ENCODE measurements around the gene ERLIN1. TPM values are rescaled to one million over a fixed set of nuclear protein-coding genes. Genes with fewer than 3 reads are reported as not detected.

Gene ERLIN1
- total RNA-seq, 1 experiment from 2014 or later = 54.9 TPM

DNA sequence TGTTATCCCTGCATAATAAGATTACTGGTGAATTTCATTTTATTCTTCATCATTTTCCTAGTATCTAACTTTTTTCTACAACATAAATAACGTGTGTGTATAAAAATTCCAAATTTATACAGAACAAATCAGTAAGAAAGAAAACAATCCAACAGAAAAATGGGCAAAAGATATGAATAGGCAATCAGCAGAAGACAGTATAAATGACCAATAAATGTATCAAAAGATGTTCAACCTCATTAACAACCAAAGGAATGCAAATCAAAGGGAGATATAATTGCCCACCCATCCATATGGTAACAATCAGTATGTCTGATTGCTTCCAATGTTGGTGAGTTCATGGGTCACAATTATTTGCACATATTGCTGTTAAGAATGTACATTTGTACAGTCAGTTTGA lies 13.5 kb downstream of the ERLIN1 start:
- no peak for DNase-seq (ENCODE audit: low spot score)
- no peak for TF ChIP-seq EZH2 (IDR thresholded peaks at IDR 0.05; ENCODE audit: borderline replicate concordance, low read depth, low read length, poor library complexity, severe bottlenecking)
- no peak for TF ChIP-seq CTCF (conservative IDR thresholded peaks at IDR 0.05; ENCODE audit: low read depth, low read length)
- Histone ChIP-seq H3K9me3 (ENCODE audit: low read depth, low read length, poor library complexity, severe bottlenecking) (peaks cover 8% of the 10 kb centered on the region), H3K36me3 (ENCODE audit: insufficient read depth, low read length, poor library complexity, severe bottlenecking) (peaks cover 68% of the 10 kb centered on the region), H3K4me1 (ENCODE audit: insufficient read depth, low read length, poor library complexity, severe bottlenecking) (no peaks in the 10 kb centered on the region), H3K27me3 (replicated peaks; ENCODE audit: insufficient read depth, low read depth, low read length, poor library complexity) (no peaks in the 10 kb centered on the region), H3K4me3 (ENCODE audit: low read depth, low read length, poor library complexity, severe bottlenecking) (no peak overlapping the region), H3K27ac (ENCODE audit: low read depth, low read length, poor library complexity, severe bottlenecking) (no peak overlapping the region)
- BruUV-seq (replicated peaks) = no TSS peak
- intact Hi-C loops (cut with micrococcal nuclease; ENCODE audit: unreplicated experiment) = no loop called here
- ChIA-PET POLR2A (ENCODE audit: low non-redundant PET) (no interaction called here), CTCF (no interaction called here)

- BruUV-seq (replicated peaks) = no TSS peak
- no peak overlapping the region for H3K4me3 ChIP-seq (ENCODE audit: low read depth, low read length, poor library complexity, severe bottlenecking)
- DNase-seq (ENCODE audit: low spot score) = no peak
- ChIA-PET POLR2A (ENCODE audit: low non-redundant PET) (no interaction called here), CTCF (no interaction called here)
- H3K27me3 ChIP-seq (replicated peaks; ENCODE audit: insufficient read depth, low read depth, low read length, poor library complexity) = no peaks in the 10 kb centered on the region
- no peak overlapping the region for H3K27ac ChIP-seq (ENCODE audit: low read depth, low read length, poor library complexity, severe bottlenecking)
- no peak for TF ChIP-seq CTCF (conservative IDR thresholded peaks at IDR 0.05; ENCODE audit: low read depth, low read length)
- no peak for TF ChIP-seq EZH2 (IDR thresholded peaks at IDR 0.05; ENCODE audit: borderline replicate concordance, low read depth, low read length, poor library complexity, severe bottlenecking)
- peaks cover 8% of the 10 kb centered on the region for H3K9me3 ChIP-seq (ENCODE audit: low read depth, low read length, poor library complexity, severe bottlenecking)
- peaks cover 46% of the 10 kb centered on the region for H3K36me3 ChIP-seq (ENCODE audit: insufficient read depth, low read length, poor library complexity, severe bottlenecking)
- peaks cover 6% of the 10 kb centered on the region for H3K4me1 ChIP-seq (ENCODE audit: insufficient read depth, low read length, poor library complexity, severe bottlenecking)
- intact Hi-C loops (cut with micrococcal nuclease; ENCODE audit: unreplicated experiment) = no loop called here
Observed at GRCh38 chr10:100168313-100168643, 17.6 kb downstream of the ERLIN1 start.

DNA sequence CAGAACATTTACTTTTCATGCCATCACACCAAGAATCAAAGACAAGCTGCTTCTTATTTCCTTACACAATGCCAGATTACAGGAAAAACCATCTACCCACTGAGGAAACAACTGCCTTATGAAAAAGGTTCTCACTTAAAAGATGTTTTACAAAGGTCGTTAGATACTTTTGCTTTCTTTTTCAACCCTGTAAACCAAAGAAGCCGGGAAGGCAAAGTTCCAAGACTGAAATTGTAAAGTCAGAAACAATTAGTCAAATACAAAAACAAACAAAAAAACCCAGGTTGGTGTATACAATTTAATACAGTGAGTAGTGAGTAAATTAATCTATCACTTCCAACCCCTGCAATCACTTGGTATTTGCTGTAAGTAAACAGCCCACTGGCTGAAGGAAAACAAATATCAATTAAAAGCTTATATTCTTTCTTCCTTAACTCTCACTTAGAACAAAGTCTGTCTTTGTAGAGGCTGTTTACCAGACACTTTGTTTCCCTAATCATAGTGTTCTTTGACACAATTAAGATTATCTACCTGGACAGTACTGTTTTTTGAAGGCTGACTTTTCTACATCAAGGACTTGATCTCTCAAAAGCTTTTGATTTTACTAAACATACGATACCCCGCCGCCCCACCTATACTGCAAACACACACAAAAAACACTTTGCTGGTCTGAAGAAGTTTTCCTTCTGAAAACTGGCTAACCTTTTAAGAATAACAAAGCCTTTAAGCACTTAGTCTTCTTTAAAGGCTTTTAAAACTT lies 18.1 kb downstream of the ERLIN1 start:
- no peak overlapping the region for H3K4me3 ChIP-seq (ENCODE audit: low read depth, low read length, poor library complexity, severe bottlenecking)
- H3K4me1 ChIP-seq (ENCODE audit: insufficient read depth, low read length, poor library complexity, severe bottlenecking) = peaks cover 6% of the 10 kb centered on the region
- H3K27ac ChIP-seq (ENCODE audit: low read depth, low read length, poor library complexity, severe bottlenecking) = peak overlapping the region; percentile 26
- no peaks in the 10 kb centered on the region for H3K27me3 ChIP-seq (replicated peaks; ENCODE audit: insufficient read depth, low read depth, low read length, poor library complexity)
- no TSS peak for BruUV-seq (replicated peaks)
- TF ChIP-seq CTCF (conservative IDR thresholded peaks at IDR 0.05; ENCODE audit: low read depth, low read length) (no peak), EZH2 (IDR thresholded peaks at IDR 0.05; ENCODE audit: borderline replicate concordance, low read depth, low read length, poor library complexity, severe bottlenecking) (no peak)
- no peak for DNase-seq (ENCODE audit: low spot score)
- intact Hi-C loops (cut with micrococcal nuclease; ENCODE audit: unreplicated experiment) = no loop called here
- CTCF ChIA-PET = no interaction called here
- peaks cover 4% of the 10 kb centered on the region for H3K9me3 ChIP-seq (ENCODE audit: low read depth, low read length, poor library complexity, severe bottlenecking)
- H3K36me3 ChIP-seq (ENCODE audit: insufficient read depth, low read length, poor library complexity, severe bottlenecking) = peaks cover 43% of the 10 kb centered on the region
- POLR2A ChIA-PET (ENCODE audit: low non-redundant PET) = no interaction called here
